Measurements from ENCODE around the gene PCDH12.

- TF ChIP-seq, protein P1, sequence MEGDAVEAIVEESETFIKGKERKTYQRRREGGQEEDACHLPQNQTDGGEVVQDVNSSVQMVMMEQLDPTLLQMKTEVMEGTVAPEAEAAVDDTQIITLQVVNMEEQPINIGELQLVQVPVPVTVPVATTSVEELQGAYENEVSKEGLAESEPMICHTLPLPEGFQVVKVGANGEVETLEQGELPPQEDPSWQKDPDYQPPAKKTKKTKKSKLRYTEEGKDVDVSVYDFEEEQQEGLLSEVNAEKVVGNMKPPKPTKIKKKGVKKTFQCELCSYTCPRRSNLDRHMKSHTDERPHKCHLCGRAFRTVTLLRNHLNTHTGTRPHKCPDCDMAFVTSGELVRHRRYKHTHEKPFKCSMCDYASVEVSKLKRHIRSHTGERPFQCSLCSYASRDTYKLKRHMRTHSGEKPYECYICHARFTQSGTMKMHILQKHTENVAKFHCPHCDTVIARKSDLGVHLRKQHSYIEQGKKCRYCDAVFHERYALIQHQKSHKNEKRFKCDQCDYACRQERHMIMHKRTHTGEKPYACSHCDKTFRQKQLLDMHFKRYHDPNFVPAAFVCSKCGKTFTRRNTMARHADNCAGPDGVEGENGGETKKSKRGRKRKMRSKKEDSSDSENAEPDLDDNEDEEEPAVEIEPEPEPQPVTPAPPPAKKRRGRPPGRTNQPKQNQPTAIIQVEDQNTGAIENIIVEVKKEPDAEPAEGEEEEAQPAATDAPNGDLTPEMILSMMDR (IDR thresholded peaks at IDR 0.05 in 8 of 11, conservative IDR thresholded peaks at IDR 0.05 in 3 of 11), result no peak
- TF ChIP-seq POLR2AphosphoS5 (IDR thresholded peaks at IDR 0.05) (no peak), POLR2A (IDR thresholded peaks at IDR 0.05) (no peak)
These were observed 22.5 kb downstream of the PCDH12 start for GRCh38 chr5:141935538-141935937.

All from spleen (tissue), 7 donors.